ENCODE results near the gene ENKUR.
"Not testable (repeated sequence)": the region's sequence is repeated elsewhere in the genome, so short reads cannot be mapped to it uniquely, and the experiment has no call there.

The ENKUR gene

GRCh38 chr10:24969841-24970281 is 46.1 kb downstream of the ENKUR start:
- no peak overlapping the region for H3K56ac ChIP-seq (ENCODE audit: low read length)
- no peaks in the 10 kb centered on the region for H3K27me3 ChIP-seq (ENCODE audit: insufficient read depth, low read length, poor library complexity)
- no peak overlapping the region for H2BK5ac ChIP-seq (ENCODE audit: low read length)
- no peak overlapping the region for H3K4me2 ChIP-seq (ENCODE audit: low read length)
- no peaks in the 10 kb centered on the region for H3K79me1 ChIP-seq (ENCODE audit: low read length)
- H3K4me3 ChIP-seq (ENCODE audit: low read length), result no peak overlapping the region
- H3K9ac ChIP-seq (ENCODE audit: low read length), result no peak overlapping the region
- no peak overlapping the region for H3K4ac ChIP-seq (ENCODE audit: low read depth, low read length)
- H2BK120ac ChIP-seq (ENCODE audit: low read depth, low read length), result no peak overlapping the region
- H3K27ac ChIP-seq (ENCODE audit: low read depth, low read length), result no peak overlapping the region
- H3K23ac ChIP-seq (ENCODE audit: low read length), result no peak overlapping the region
- no peak for DNase-seq
- H3K36me3 ChIP-seq (ENCODE audit: control insufficient read depth, insufficient read depth, low read length), result no peaks in the 10 kb centered on the region
- H3K18ac ChIP-seq (ENCODE audit: low read length), result no peak overlapping the region
- no peak overlapping the region for H2BK15ac ChIP-seq (replicated peaks; ENCODE audit: low read depth)
- WGBS (ENCODE audit: extremely low coverage, insufficient coverage, low lambda C conversion rate), result no CpG with 5 or more reads among the region's 2 CpGs
- no peak overlapping the region for H4K5ac ChIP-seq (ENCODE audit: low read length)
- H4K8ac ChIP-seq (ENCODE audit: low read depth, low read length), result no peak overlapping the region
- H2AK5ac ChIP-seq (ENCODE audit: low read length), result no peak overlapping the region
- no peaks in the 10 kb centered on the region for H3K4me1 ChIP-seq (ENCODE audit: control insufficient read depth, low read depth, low read length)
- no peaks in the 10 kb centered on the region for H3K79me2 ChIP-seq (ENCODE audit: control insufficient read depth, insufficient read depth, low read length)

GRCh38 chr10:24968951-24969350 is 47.0 kb downstream of the ENKUR start:
- H2BK15ac ChIP-seq (replicated peaks; ENCODE audit: low read depth); H3K27me3 ChIP-seq (ENCODE audit: insufficient read depth, low read length, poor library complexity); H3K79me2 ChIP-seq (ENCODE audit: control insufficient read depth, insufficient read depth, low read length); DNase-seq; H3K18ac ChIP-seq (ENCODE audit: low read length); H3K4me1 ChIP-seq (ENCODE audit: control insufficient read depth, low read depth, low read length); H3K36me3 ChIP-seq (ENCODE audit: control insufficient read depth, insufficient read depth, low read length); H3K9ac ChIP-seq (ENCODE audit: low read length); H2BK5ac ChIP-seq (ENCODE audit: low read length); H3K79me1 ChIP-seq (ENCODE audit: low read length); H4K8ac ChIP-seq (ENCODE audit: low read depth, low read length); H3K4me2 ChIP-seq (ENCODE audit: low read length); H3K23ac ChIP-seq (ENCODE audit: low read length); H2AK5ac ChIP-seq (ENCODE audit: low read length); H3K4ac ChIP-seq (ENCODE audit: low read depth, low read length); H3K56ac ChIP-seq (ENCODE audit: low read length); H3K4me3 ChIP-seq (ENCODE audit: low read length); H2BK120ac ChIP-seq (ENCODE audit: low read depth, low read length); H4K5ac ChIP-seq (ENCODE audit: low read length); H3K27ac ChIP-seq (ENCODE audit: low read depth, low read length): not testable (repeated sequence)
- no CpG with 5 or more reads among the region's 11 CpGs for WGBS (ENCODE audit: extremely low coverage, insufficient coverage, low lambda C conversion rate)

GRCh38 chr10:24968349-24968748 is 47.6 kb downstream of the ENKUR start:
- H3K56ac ChIP-seq (ENCODE audit: low read length), result no peak overlapping the region
- H3K27ac ChIP-seq (ENCODE audit: low read depth, low read length), result no peak overlapping the region
- H3K4ac ChIP-seq (ENCODE audit: low read depth, low read length), result no peak overlapping the region
- H3K27me3 ChIP-seq (ENCODE audit: insufficient read depth, low read length, poor library complexity), result no peaks in the 10 kb centered on the region
- H3K23ac ChIP-seq (ENCODE audit: low read length), result no peak overlapping the region
- H3K4me2 ChIP-seq (ENCODE audit: low read length), result no peak overlapping the region
- H3K79me1 ChIP-seq (ENCODE audit: low read length), result no peaks in the 10 kb centered on the region
- H3K36me3 ChIP-seq (ENCODE audit: control insufficient read depth, insufficient read depth, low read length), result no peaks in the 10 kb centered on the region
- H3K79me2 ChIP-seq (ENCODE audit: control insufficient read depth, insufficient read depth, low read length), result no peaks in the 10 kb centered on the region
- no peak overlapping the region for H2BK5ac ChIP-seq (ENCODE audit: low read length)
- H3K4me3 ChIP-seq (ENCODE audit: low read length), result no peak overlapping the region
- no peak overlapping the region for H3K9ac ChIP-seq (ENCODE audit: low read length)
- no CpG with 5 or more reads among the region's 7 CpGs for WGBS (ENCODE audit: extremely low coverage, insufficient coverage, low lambda C conversion rate)
- no peak overlapping the region for H4K5ac ChIP-seq (ENCODE audit: low read length)
- H3K4me1 ChIP-seq (ENCODE audit: control insufficient read depth, low read depth, low read length), result no peaks in the 10 kb centered on the region
- no peak for DNase-seq
- H3K18ac ChIP-seq (ENCODE audit: low read length), result no peak overlapping the region
- no peak overlapping the region for H2AK5ac ChIP-seq (ENCODE audit: low read length)
- H2BK15ac ChIP-seq (replicated peaks; ENCODE audit: low read depth), result no peak overlapping the region
- H4K8ac ChIP-seq (ENCODE audit: low read depth, low read length), result no peak overlapping the region
- no peak overlapping the region for H2BK120ac ChIP-seq (ENCODE audit: low read depth, low read length)

- Histone ChIP-seq H3K36me3 (ENCODE audit: control insufficient read depth, insufficient read depth, low read length) (no peaks in the 10 kb centered on the region), H4K8ac (ENCODE audit: low read depth, low read length) (no peak overlapping the region), H3K4me3 (ENCODE audit: low read length) (no peak overlapping the region), H2BK120ac (ENCODE audit: low read depth, low read length) (no peak overlapping the region), H3K23ac (ENCODE audit: low read length) (no peak overlapping the region), H3K4me1 (ENCODE audit: control insufficient read depth, low read depth, low read length) (no peaks in the 10 kb centered on the region), H2BK15ac (replicated peaks; ENCODE audit: low read depth) (no peak overlapping the region), H3K18ac (ENCODE audit: low read length) (no peak overlapping the region), H3K4me2 (ENCODE audit: low read length) (no peak overlapping the region), H3K27me3 (ENCODE audit: insufficient read depth, low read length, poor library complexity) (no peaks in the 10 kb centered on the region), H3K79me1 (ENCODE audit: low read length) (no peaks in the 10 kb centered on the region), H3K4ac (ENCODE audit: low read depth, low read length) (no peak overlapping the region), H3K79me2 (ENCODE audit: control insufficient read depth, insufficient read depth, low read length) (no peaks in the 10 kb centered on the region), H3K9ac (ENCODE audit: low read length) (no peak overlapping the region), H2AK5ac (ENCODE audit: low read length) (no peak overlapping the region), H3K56ac (ENCODE audit: low read length) (no peak overlapping the region), H4K5ac (ENCODE audit: low read length) (no peak overlapping the region), H2BK5ac (ENCODE audit: low read length) (no peak overlapping the region), H3K27ac (ENCODE audit: low read depth, low read length) (no peak overlapping the region)
- no CpG with 5 or more reads among the region's 5 CpGs for WGBS (ENCODE audit: extremely low coverage, insufficient coverage, low lambda C conversion rate)
- DNase-seq, result no peak
Observed at GRCh38 chr10:24966962-24967481, 48.9 kb downstream of the ENKUR start.

GRCh38 chr10:24965051-24965450 is 50.9 kb downstream of the ENKUR start:
- WGBS (ENCODE audit: extremely low coverage, insufficient coverage, low lambda C conversion rate), result no CpG with 5 or more reads among the region's 3 CpGs
- Histone ChIP-seq H2BK15ac (replicated peaks; ENCODE audit: low read depth) (no peak overlapping the region), H4K5ac (ENCODE audit: low read length) (no peak overlapping the region), H3K36me3 (ENCODE audit: control insufficient read depth, insufficient read depth, low read length) (no peaks in the 10 kb centered on the region), H2AK5ac (ENCODE audit: low read length) (no peak overlapping the region), H3K27me3 (ENCODE audit: insufficient read depth, low read length, poor library complexity) (no peaks in the 10 kb centered on the region), H3K4me1 (ENCODE audit: control insufficient read depth, low read depth, low read length) (no peaks in the 10 kb centered on the region), H3K23ac (ENCODE audit: low read length) (no peak overlapping the region), H3K79me2 (ENCODE audit: control insufficient read depth, insufficient read depth, low read length) (no peaks in the 10 kb centered on the region), H3K56ac (ENCODE audit: low read length) (no peak overlapping the region), H3K4me2 (ENCODE audit: low read length) (no peak overlapping the region), H3K4ac (ENCODE audit: low read depth, low read length) (no peak overlapping the region), H3K27ac (ENCODE audit: low read depth, low read length) (no peak overlapping the region), H3K4me3 (ENCODE audit: low read length) (no peak overlapping the region), H3K79me1 (ENCODE audit: low read length) (no peaks in the 10 kb centered on the region), H2BK120ac (ENCODE audit: low read depth, low read length) (no peak overlapping the region), H2BK5ac (ENCODE audit: low read length) (no peak overlapping the region), H3K9ac (ENCODE audit: low read length) (no peak overlapping the region), H3K18ac (ENCODE audit: low read length) (no peak overlapping the region), H4K8ac (ENCODE audit: low read depth, low read length) (no peak overlapping the region)
- no peak for DNase-seq

- H3K4ac ChIP-seq (ENCODE audit: low read depth, low read length), result no peak overlapping the region
- H3K9ac ChIP-seq (ENCODE audit: low read length), result no peak overlapping the region
- H2BK15ac ChIP-seq (replicated peaks; ENCODE audit: low read depth), result no peak overlapping the region
- H3K56ac ChIP-seq (ENCODE audit: low read length), result no peak overlapping the region
- H3K27ac ChIP-seq (ENCODE audit: low read depth, low read length), result no peak overlapping the region
- H3K18ac ChIP-seq (ENCODE audit: low read length), result no peak overlapping the region
- no peak overlapping the region for H3K4me3 ChIP-seq (ENCODE audit: low read length)
- no peak overlapping the region for H2AK5ac ChIP-seq (ENCODE audit: low read length)
- H3K79me1 ChIP-seq (ENCODE audit: low read length), result no peaks in the 10 kb centered on the region
- no peaks in the 10 kb centered on the region for H3K36me3 ChIP-seq (ENCODE audit: control insufficient read depth, insufficient read depth, low read length)
- no peak overlapping the region for H2BK120ac ChIP-seq (ENCODE audit: low read depth, low read length)
- H3K79me2 ChIP-seq (ENCODE audit: control insufficient read depth, insufficient read depth, low read length), result no peaks in the 10 kb centered on the region
- no peak overlapping the region for H2BK5ac ChIP-seq (ENCODE audit: low read length)
- no peak for DNase-seq
- H3K27me3 ChIP-seq (ENCODE audit: insufficient read depth, low read length, poor library complexity), result no peaks in the 10 kb centered on the region
- no peak overlapping the region for H4K8ac ChIP-seq (ENCODE audit: low read depth, low read length)
- no peaks in the 10 kb centered on the region for H3K4me1 ChIP-seq (ENCODE audit: control insufficient read depth, low read depth, low read length)
- no peak overlapping the region for H3K23ac ChIP-seq (ENCODE audit: low read length)
- H3K4me2 ChIP-seq (ENCODE audit: low read length), result no peak overlapping the region
- WGBS (ENCODE audit: extremely low coverage, insufficient coverage, low lambda C conversion rate), result no CpG with 5 or more reads among the region's 5 CpGs
- H4K5ac ChIP-seq (ENCODE audit: low read length), result no peak overlapping the region
Observed at GRCh38 chr10:24963521-24964041, 52.4 kb downstream of the ENKUR start.
